T-helper 2 cell treated with Interferon-gamma antibody and Interleukin-4, amounts not matched to agents 5 μg/mL and 100 μg/mL, for 36 hours (primary cell): Measurements from ENCODE around the gene SOX8.

ENCODE experiments used
- DNase-seq: peaks from one replicate; pipeline ENCODE4 v3.0.0; 2021; ENCODE audit warnings: low spot score
- H3K27ac Mint-ChIP-seq: one replicate; pipeline ENCODE4 v1.8.0; 2021; ENCODE audit warnings: mild to moderate bottlenecking, mixed read lengths
- H3K27me3 Mint-ChIP-seq: one replicate; pipeline ENCODE4 v1.8.0; 2021; ENCODE audit warnings: low read depth, mixed read lengths
- H3K36me3 Mint-ChIP-seq: one replicate; pipeline ENCODE4 v1.8.0; 2021; ENCODE audit warnings: low read depth, mixed read lengths
- H3K4me1 Mint-ChIP-seq: one replicate; pipeline ENCODE4 v1.8.0; 2021; ENCODE audit warnings: low read depth, mixed read lengths
- H3K4me3 Mint-ChIP-seq: one replicate; pipeline ENCODE4 v1.8.0; 2022; ENCODE audit warnings: mild to moderate bottlenecking, moderate library complexity, mixed read lengths
- H3K9me3 Mint-ChIP-seq: one replicate; pipeline ENCODE4 v1.8.0; 2021; ENCODE audit warnings: mixed read lengths

SOX8 gene

GRCh38 chr16:991773-992172 lies 10.2 kb downstream of the SOX8 start:
- peaks cover 1% of the 10 kb centered on the region for H3K4me1 Mint-ChIP-seq
- no peaks in the 10 kb centered on the region for H3K36me3 Mint-ChIP-seq
- no peak overlapping the region for H3K4me3 Mint-ChIP-seq
- no peak overlapping the region for H3K27ac Mint-ChIP-seq
- no peaks in the 10 kb centered on the region for H3K9me3 Mint-ChIP-seq
- peaks cover 16% of the 10 kb centered on the region for H3K27me3 Mint-ChIP-seq
- DNase-seq: no peak

- Mint-ChIP-seq H3K27ac (no peak overlapping the region), H3K36me3 (no peaks in the 10 kb centered on the region), H3K4me1 (peaks cover 1% of the 10 kb centered on the region), H3K9me3 (no peaks in the 10 kb centered on the region), H3K4me3 (no peak overlapping the region), H3K27me3 (peaks cover 28% of the 10 kb centered on the region)
- DNase-seq: no peak
Measured at GRCh38 chr16:993731-994130, 12.2 kb downstream of the SOX8 start.

- H3K27me3 Mint-ChIP-seq: peaks cover 33% of the 10 kb centered on the region
- H3K4me1 Mint-ChIP-seq: peaks cover 1% of the 10 kb centered on the region
- DNase-seq: no peak
- H3K36me3 Mint-ChIP-seq: no peaks in the 10 kb centered on the region
- no peak overlapping the region for H3K4me3 Mint-ChIP-seq
- H3K27ac Mint-ChIP-seq: no peak overlapping the region
- H3K9me3 Mint-ChIP-seq: no peaks in the 10 kb centered on the region
Measured at GRCh38 chr16:995087-995486, 13.5 kb downstream of the SOX8 start.

GRCh38 chr16:995783-996182 lies 14.2 kb downstream of the SOX8 start:
- no peak for DNase-seq
- Mint-ChIP-seq H3K36me3 (no peaks in the 10 kb centered on the region), H3K9me3 (no peaks in the 10 kb centered on the region), H3K4me1 (peaks cover 1% of the 10 kb centered on the region), H3K27me3 (peaks cover 33% of the 10 kb centered on the region), H3K4me3 (no peak overlapping the region), H3K27ac (no peak overlapping the region)

GRCh38 chr16:996681-997080 lies 15.1 kb downstream of the SOX8 start:
- Mint-ChIP-seq H3K27ac (no peak overlapping the region), H3K4me1 (peaks cover 1% of the 10 kb centered on the region), H3K9me3 (no peaks in the 10 kb centered on the region), H3K27me3 (peaks cover 36% of the 10 kb centered on the region), H3K4me3 (no peak overlapping the region), H3K36me3 (no peaks in the 10 kb centered on the region)
- no peak for DNase-seq

- H3K36me3 Mint-ChIP-seq: no peaks in the 10 kb centered on the region
- no peak overlapping the region for H3K27ac Mint-ChIP-seq
- peak overlapping the region; percentile 54 for H3K4me3 Mint-ChIP-seq
- peak; percentile 48 for DNase-seq
- H3K27me3 Mint-ChIP-seq: peaks cover 39% of the 10 kb centered on the region
- peaks cover 1% of the 10 kb centered on the region for H3K4me1 Mint-ChIP-seq
- H3K9me3 Mint-ChIP-seq: no peaks in the 10 kb centered on the region
Measured at GRCh38 chr16:997440-998051, 16.0 kb downstream of the SOX8 start.

- Mint-ChIP-seq H3K9me3 (no peaks in the 10 kb centered on the region), H3K36me3 (no peaks in the 10 kb centered on the region), H3K27ac (no peak overlapping the region), H3K4me3 (peak overlapping the region; percentile 54), H3K4me1 (peaks cover 1% of the 10 kb centered on the region), H3K27me3 (peaks cover 39% of the 10 kb centered on the region)
- no peak for DNase-seq
Measured at GRCh38 chr16:998211-998610, 16.6 kb downstream of the SOX8 start.

- Mint-ChIP-seq H3K36me3 (no peaks in the 10 kb centered on the region), H3K9me3 (no peaks in the 10 kb centered on the region), H3K4me3 (no peak overlapping the region), H3K27ac (no peak overlapping the region), H3K4me1 (peaks cover 1% of the 10 kb centered on the region), H3K27me3 (peaks cover 39% of the 10 kb centered on the region)
- no peak for DNase-seq
Measured at GRCh38 chr16:998615-999014, 17.0 kb downstream of the SOX8 start.

- no peaks in the 10 kb centered on the region for H3K9me3 Mint-ChIP-seq
- H3K27me3 Mint-ChIP-seq: peaks cover 39% of the 10 kb centered on the region
- no peak overlapping the region for H3K27ac Mint-ChIP-seq
- H3K4me1 Mint-ChIP-seq: peaks cover 8% of the 10 kb centered on the region
- DNase-seq: no peak
- no peak overlapping the region for H3K4me3 Mint-ChIP-seq
- no peaks in the 10 kb centered on the region for H3K36me3 Mint-ChIP-seq
Measured at GRCh38 chr16:999677-1000076, 18.1 kb downstream of the SOX8 start.

- no peak overlapping the region for H3K4me3 Mint-ChIP-seq
- peaks cover 8% of the 10 kb centered on the region for H3K4me1 Mint-ChIP-seq
- no peaks in the 10 kb centered on the region for H3K36me3 Mint-ChIP-seq
- peaks cover 36% of the 10 kb centered on the region for H3K27me3 Mint-ChIP-seq
- DNase-seq: no peak
- H3K9me3 Mint-ChIP-seq: no peaks in the 10 kb centered on the region
- no peak overlapping the region for H3K27ac Mint-ChIP-seq
Measured at GRCh38 chr16:1000608-1001007, 19.0 kb downstream of the SOX8 start.

GRCh38 chr16:1001096-1001495 lies 19.5 kb downstream of the SOX8 start:
- Mint-ChIP-seq H3K27ac (no peak overlapping the region), H3K4me3 (no peak overlapping the region), H3K36me3 (no peaks in the 10 kb centered on the region), H3K27me3 (peaks cover 31% of the 10 kb centered on the region), H3K4me1 (peaks cover 8% of the 10 kb centered on the region), H3K9me3 (no peaks in the 10 kb centered on the region)
- DNase-seq: no peak

GRCh38 chr16:1002399-1003166 lies 21.0 kb downstream of the SOX8 start:
- Mint-ChIP-seq H3K27me3 (peaks cover 22% of the 10 kb centered on the region), H3K36me3 (no peaks in the 10 kb centered on the region), H3K9me3 (no peaks in the 10 kb centered on the region), H3K27ac (no peak overlapping the region), H3K4me3 (no peak overlapping the region), H3K4me1 (peaks cover 7% of the 10 kb centered on the region)
- peak; percentile 86 for DNase-seq

GRCh38 chr16:1003391-1004347 lies 22.1 kb downstream of the SOX8 start:
- Mint-ChIP-seq H3K27ac (peak overlapping the region; percentile 69), H3K4me1 (peaks cover 7% of the 10 kb centered on the region), H3K4me3 (peak overlapping the region; percentile 65), H3K9me3 (no peaks in the 10 kb centered on the region), H3K36me3 (no peaks in the 10 kb centered on the region), H3K27me3 (peaks cover 16% of the 10 kb centered on the region)
- DNase-seq: peak; percentile 64

- Mint-ChIP-seq H3K27ac (no peak overlapping the region), H3K27me3 (peaks cover 13% of the 10 kb centered on the region), H3K4me3 (no peak overlapping the region), H3K36me3 (no peaks in the 10 kb centered on the region), H3K9me3 (no peaks in the 10 kb centered on the region), H3K4me1 (peaks cover 7% of the 10 kb centered on the region)
- DNase-seq: no peak
Measured at GRCh38 chr16:1005286-1005685, 23.7 kb downstream of the SOX8 start.
